ENCODE data around the gene SCP2.
"Not testable (repeated sequence)": the region's sequence is repeated elsewhere in the genome, so short reads cannot be mapped to it uniquely, and the experiment has no call there.

Gene SCP2

GRCh38 chr1:52970149-52970548, 43.1 kb downstream of the SCP2 start:
- no peak for DNase-seq (ENCODE audit: low spot score)

DNA sequence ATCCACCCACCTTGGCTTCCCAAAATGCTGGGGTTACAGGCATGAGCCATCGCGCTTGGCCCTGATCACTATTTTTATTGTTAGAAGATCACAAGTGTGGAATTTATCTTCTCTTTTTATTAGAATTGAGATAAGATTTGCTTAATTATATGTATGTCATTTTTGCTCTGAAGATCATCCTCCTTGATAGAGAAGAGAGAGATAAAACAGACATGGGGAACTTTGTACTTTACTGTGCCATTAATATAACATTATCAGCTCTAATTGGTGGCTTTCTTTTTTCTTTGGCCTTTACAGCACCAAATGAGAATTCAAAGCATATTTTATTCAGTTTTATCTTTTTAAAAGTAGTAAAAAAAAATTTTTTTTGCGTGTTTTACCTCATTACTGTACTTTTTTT, 46.8 kb downstream of the SCP2 start:
- DNase-seq (ENCODE audit: low spot score), result no peak

GRCh38 chr1:52976183-52977035, 49.3 kb downstream of the SCP2 start:
- DNase-seq (ENCODE audit: low spot score), result no peak

DNA sequence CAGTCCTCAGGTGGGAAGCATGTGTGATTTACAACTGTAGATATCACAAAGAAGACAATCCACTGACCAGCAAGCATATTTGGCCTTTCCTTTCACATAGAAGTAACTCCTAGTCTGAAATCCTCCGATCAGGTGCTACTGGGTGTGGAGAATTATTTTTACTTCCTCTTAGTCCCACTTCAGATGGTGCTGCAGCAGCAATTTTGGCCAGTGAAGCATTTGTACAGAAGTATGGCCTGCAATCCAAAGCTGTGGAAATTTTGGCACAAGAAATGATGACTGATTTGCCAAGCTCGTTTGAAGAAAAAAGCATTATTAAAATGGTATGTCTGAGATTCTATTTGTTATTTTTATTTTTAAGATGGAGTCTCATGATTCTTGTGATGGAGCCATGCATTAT, 51.0 kb downstream of the SCP2 start:
- no peak for DNase-seq (ENCODE audit: low spot score)

GRCh38 chr1:52992733-52993132, 65.7 kb downstream of the SCP2 start:
- not testable (repeated sequence) for DNase-seq (ENCODE audit: low spot score)

GRCh38 chr1:52994656-52995055, 67.6 kb downstream of the SCP2 start:
- DNase-seq (ENCODE audit: low spot score), result no peak

DNA sequence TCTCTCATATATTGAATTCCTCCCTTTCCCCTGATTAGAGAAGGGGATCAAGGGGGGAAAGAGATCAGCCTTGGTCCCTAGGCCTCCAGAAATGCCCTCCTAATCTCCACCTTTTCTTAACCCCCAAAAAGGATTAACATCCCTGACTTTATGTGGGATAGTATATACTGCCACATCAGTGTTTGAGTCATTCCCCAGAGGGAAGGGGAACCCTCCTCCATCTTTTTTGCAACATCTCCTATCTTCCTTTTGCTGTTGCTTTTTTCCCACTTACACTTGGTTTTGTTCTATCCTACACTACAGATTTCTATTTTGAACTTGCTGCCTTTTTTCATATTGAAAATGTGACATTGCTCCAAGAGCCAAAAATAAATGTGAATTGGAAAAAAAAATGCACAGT, 69.6 kb downstream of the SCP2 start:
- no peak for DNase-seq (ENCODE audit: low spot score)

DNA sequence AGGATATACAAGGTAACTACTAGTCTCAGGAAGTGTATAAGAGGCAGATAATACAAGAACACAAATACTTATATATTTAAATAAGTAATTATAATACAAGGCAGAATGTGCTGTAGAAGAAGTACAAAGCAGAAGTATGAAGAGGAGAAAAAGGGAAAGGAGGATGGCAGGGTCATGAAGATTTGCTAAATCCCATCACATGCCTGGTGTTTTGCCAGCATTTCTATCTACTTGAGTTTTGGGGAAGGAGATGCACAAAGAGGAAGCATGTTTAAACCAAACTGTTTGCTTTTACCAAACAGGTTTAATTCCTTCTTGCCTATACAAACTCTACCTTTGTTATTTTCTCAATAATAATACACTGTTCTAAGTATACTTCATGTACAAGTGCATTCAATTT, 74.1 kb downstream of the SCP2 start:
- DNase-seq (ENCODE audit: low spot score), result no peak

DNA sequence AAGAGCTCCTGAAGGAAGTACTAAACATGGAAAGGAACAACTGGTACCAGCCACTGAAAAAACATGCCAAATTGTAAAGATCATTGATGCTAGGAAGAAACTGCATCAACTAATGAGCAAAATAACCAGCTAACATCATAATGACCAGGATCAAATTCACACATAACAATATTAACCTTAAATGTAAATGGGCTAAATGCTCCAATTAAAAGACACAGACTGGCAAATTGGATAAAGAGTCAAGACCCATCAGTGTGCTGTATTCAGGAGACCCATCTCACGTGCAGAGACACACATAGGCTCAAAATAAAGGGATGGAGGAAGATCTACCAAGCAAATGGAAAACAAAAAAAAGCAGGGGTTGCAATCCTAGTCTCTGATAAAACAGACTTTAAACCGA, 79.5 kb downstream of the SCP2 start:
- DNase-seq (ENCODE audit: low spot score), result not testable (repeated sequence)

DNA sequence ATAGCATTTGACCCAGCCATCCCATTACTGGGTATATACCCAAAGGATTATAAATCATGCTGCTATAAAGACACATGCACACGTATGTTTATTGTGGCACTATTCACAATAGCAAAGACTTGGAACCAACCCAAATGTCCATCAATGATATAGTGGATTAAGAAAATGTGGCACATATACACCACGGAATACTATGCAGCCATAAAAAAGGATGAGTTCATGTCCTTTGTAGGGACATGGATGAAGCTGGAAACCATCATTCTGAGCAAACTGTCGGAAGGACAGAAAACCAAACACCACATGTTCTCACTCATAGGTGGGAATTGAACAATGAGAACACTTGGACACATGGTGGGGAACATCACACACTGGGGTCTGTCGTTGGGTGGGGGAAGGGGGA, 83.2 kb downstream of the SCP2 start:
- DNase-seq (ENCODE audit: low spot score), result not testable (repeated sequence)

DNA sequence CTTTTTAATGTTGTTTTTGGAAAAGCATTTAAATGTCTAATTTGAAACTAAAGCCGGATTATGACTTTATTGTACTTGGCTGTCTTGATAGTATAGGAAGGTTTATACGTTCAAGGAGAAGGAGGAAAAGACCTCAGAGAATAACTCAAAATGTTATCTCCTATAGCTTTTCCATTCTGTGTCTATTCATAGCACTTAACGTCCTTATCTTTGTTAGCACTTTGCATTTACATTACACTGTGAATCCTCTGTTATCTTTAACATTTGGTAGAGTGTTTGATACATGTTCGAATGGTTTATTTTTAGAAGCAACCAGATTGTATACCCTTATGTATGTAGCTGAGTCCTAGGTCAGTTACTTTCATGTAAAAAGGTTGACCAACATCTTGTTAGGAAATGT, 84.1 kb downstream of the SCP2 start:
- DNase-seq (ENCODE audit: low spot score), result no peak

DNA sequence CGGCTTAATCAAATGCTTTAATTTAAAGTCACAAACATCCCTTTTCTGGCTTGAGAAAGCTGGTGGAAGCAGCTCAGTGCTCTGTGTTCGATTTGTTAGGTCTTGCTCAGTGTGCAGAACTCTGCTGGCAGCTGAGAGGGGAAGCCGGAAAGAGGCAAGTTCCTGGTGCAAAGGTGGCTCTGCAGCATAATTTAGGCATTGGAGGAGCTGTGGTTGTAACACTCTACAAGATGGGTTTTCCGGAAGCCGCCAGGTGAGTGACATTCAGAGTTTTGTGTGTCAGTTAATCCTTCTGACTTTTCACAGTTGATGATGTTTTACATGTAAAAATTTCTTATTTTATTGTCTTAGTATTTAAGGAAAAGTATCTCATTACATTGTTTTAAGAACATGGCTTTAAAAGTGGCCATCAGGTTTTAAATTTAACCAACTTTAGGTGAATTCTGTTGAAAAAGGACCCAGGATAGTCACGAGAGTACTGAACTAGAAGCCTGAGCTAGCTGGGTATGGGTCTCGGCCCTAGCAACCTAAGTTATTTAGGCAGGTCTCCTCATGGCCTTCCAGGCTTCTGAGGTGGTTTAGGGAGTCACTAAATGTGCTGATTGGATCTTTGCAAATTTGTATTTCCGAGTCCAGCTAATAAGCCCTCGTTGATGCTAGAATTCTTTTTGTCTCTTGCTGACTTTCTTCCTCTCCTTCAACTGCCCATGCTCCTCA, 87.9 kb downstream of the SCP2 start:
- peak; percentile 81 for DNase-seq (ENCODE audit: low spot score)

DNA sequence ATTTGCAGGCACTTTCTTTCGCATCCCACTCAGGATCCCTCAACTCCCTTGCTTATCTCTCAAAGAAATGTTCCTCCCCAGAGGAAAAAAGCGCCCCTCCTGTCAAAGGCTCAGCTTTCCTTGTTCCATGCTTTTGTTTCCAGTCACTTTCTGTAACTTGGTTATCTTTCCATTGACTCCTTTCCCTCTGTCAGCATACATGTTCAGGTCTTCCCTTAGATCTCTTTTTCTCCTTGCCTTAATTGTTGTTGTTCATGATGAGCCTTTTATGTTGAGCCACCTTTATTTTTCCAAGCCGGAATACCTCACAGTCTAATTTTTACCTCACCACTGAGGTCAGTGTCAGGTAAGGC, 88.4 kb downstream of the SCP2 start:
- DNase-seq (ENCODE audit: low spot score), result no peak

DNA sequence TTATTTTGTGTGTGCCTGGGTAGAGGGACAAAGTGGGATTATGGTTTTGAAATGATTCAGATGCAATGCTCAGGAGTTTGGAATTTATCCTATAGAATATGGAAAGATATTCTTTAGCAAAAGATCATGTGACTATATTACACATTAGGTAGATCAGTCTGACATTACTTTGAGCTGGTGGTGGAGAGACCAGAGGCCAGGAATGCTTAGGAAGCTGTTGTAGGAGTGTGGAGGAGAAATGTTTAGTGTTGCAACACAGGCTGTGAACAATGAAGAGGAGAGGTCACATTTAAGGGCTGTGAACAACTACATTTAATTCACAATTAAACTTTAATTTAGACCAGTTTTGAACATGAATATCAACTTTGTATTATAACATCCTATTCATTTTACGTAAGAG, 89.6 kb downstream of the SCP2 start:
- DNase-seq (ENCODE audit: low spot score), result no peak

- DNase-seq (ENCODE audit: low spot score), result no peak
Measured at GRCh38 chr1:53020588-53020987, 93.5 kb downstream of the SCP2 start.

DNA sequence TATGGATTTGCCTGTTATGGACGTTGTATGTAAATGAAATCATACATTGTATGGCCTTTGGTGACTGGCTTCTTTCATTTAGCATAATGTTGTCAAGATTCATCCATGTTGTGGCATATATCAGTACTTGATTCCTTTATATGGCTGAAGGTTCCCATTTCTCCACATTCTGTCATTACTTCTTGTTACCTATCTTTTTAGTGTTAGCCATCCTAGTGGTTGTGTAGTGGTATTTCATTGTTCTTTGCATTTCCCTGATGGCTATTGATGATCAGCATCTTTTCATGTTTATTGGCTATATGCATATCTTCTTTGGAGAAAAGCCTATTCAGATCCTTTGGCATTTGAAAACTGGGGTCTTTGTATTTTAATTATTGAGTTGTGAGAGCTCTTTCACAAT, 95.1 kb downstream of the SCP2 start:
- DNase-seq (ENCODE audit: low spot score), result no peak

- DNase-seq (ENCODE audit: low spot score), result no peak
Measured at GRCh38 chr1:53023546-53023945, 96.5 kb downstream of the SCP2 start.

DNA sequence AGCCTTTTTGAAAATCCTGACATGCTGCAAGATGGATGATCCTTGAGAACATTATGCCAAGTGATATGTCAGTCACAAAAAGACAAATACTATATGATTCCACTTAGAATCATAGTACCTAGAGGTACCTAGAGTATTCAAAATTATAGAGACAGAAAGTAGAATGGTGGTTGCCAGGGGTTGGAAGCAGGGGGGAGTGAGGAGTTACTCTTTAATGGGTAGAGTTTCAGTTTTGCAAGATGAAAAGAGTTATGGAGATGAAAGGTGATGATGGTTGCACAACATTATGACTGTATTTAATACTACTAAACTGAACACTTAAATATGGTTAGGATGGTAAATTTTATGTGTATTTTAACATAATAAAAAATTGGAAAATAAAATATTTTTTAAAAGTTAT, 97.0 kb downstream of the SCP2 start:
- DNase-seq (ENCODE audit: low spot score), result no peak

DNA sequence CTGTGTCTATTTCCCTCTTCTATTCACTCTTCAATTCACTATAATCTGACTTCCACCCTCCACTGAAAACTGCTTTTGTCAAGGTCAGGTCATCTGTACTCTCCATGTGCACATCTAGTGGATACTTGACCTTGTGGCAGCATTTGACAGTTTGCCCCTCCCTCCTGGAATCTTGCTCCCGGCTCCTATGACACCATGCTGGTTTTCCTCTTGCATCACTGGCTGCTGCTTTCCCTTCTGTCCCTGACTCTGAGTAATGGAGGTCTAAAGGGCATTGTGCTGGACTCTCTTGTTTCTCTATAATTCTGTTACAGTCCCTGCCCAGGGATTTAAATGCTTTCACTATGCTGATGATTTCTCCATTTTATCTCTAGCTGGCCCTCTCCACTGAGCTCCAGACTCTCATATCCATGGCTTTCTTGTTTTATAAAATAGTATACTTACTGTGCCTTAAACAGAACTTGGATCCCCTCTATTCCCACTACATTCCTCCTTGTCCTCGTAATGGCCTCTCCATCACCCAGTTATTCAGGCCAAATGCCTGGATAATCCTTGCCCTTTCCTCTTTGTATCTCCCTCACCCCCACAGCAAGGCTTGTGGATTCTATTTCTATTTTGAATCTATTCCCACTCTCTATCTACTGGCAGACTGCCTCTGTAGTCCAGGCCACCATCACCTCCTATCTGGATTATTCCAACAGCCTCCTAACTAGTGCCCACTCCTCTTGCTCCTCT, 98.1 kb downstream of the SCP2 start:
- no peak for DNase-seq (ENCODE audit: low spot score)

DNA sequence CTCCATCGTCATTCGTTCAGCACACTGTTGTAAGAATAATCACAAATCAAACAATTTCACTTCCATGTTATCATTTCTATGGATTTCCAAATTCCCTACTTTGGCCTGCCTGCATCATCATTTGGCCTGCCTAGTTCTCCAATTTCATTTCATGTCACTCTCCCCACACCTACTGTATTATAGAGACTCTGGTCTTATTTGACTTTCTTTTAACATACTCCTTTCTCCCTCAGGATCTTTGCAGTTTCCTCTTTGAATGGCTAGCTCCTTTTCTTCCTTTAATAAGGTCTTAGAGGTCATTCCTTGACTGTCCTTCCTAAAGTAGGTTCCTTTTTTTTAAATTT, 98.7 kb downstream of the SCP2 start:
- no peak for DNase-seq (ENCODE audit: low spot score)

- DNase-seq (ENCODE audit: low spot score), result no peak
Measured at GRCh38 chr1:53026254-53026653, 99.2 kb downstream of the SCP2 start.

DNA sequence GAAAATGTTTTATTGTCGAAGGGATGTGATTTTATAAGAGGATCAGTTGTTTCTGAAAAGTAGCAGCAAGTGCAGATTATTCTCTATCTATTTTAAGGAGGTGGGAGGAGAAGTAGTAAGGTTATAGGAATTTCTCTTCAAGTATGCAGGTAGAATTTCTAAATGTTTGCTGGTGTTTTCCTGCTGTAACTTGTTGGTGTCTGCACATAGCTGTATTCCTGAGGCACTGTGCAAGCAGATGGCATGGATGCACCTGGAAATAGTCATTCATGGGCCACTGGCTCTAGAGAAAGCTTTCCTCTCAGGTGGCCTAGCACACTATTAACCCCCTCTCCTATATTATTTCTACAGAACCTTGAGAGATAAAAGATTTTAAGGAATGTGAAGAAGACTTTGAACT, 104.7 kb downstream of the SCP2 start:
- no peak for DNase-seq (ENCODE audit: low spot score)

DNA sequence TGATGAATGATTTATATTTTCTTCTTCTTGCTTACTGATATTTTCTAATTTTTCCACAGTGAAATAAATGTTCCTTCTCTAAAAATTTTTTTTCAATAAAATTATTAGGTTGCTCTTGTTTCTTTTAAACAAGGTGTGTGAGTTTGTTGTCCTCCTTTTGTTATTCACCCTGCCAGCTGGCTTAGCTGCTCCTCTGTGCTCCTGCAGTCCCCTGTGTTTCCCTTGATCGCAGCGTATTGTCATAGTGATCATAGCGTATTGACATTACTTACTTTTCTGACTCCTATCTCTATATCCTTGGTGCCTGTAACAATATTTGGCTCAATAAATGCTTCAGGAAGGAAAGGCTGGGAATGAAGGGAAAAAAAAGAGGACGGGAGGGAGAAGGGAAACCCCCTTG, 110.1 kb downstream of the SCP2 start:
- no peak for DNase-seq (ENCODE audit: low spot score)
